GF-D8 (cell line): ENCODE results near the gene RBFOX2.
"Not testable (repeated sequence)": the region's sequence is repeated elsewhere in the genome, so short reads cannot be mapped to it uniquely, and the experiment has no call there.

Experiments used
- DNase-seq: peaks from one replicate; lab custom pipeline; 2025; lab: John Stamatoyannopoulos, UW

Gene RBFOX2

DNA sequence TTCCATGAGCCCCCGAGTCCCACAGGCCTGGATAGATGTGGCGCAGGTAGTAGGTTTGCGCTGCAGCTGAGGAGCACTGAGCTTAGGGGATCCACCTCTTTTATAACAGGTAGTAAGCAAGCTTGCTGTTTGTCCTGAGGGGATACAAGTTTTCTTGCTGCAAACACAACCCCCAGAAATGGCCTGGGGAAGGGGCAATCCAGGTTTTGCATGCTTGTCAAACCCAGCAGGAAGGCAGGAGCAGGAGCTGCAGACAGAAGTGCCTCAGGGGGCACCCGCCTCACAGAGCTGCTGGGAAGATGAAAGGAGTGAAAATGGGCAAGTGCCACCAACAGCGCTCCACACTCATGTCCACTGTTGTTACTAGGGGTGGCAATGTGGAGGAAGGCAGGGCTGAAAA is 292.5 kb downstream of the RBFOX2 start:
- DNase-seq: no peak

DNA sequence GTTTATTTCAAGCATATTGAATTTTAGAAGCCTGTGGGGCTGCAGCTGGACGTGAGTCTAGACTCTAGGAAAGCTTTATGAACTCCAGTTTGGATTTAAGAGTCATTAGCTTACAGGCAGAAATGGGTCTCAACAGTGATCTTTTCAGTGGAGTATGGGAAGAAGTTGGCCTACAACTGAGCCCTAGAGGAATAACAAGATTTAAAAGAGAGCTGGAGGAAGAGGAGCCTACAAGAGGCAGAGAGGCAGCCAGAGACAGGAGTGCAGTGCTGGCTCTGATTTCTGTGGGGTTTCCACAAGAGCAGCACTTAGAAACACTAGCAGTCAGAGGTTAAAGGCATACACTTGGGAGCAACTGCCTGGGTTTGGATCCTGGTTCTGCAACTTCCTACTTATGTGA is 293.1 kb downstream of the RBFOX2 start:
- DNase-seq: no peak

GRCh38 chr22:35734517-35734827 is 294.2 kb downstream of the RBFOX2 start:
- no peak for DNase-seq

- DNase-seq: no peak
These were observed 294.7 kb downstream of the RBFOX2 start for GRCh38 chr22:35733791-35734516.

DNA sequence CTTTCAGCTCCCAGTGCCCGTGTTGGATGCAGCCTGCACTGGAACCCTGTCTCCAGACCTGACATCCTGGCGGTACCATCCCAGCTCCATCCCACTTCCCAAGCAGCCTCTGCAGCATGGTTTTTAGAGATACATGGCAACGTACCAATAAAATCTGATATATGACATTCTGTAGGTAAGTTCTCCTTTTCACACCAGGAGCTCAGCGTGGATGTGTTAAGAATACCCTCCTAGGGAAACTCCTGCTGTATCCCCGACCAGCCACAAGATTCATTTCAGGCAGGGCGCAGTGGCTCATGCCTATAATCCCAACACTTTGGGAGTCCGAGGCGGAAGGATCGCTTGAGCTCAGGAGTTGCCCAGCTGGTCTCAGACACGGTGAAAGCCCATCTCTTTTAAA is 295.6 kb downstream of the RBFOX2 start:
- DNase-seq: no peak

DNA sequence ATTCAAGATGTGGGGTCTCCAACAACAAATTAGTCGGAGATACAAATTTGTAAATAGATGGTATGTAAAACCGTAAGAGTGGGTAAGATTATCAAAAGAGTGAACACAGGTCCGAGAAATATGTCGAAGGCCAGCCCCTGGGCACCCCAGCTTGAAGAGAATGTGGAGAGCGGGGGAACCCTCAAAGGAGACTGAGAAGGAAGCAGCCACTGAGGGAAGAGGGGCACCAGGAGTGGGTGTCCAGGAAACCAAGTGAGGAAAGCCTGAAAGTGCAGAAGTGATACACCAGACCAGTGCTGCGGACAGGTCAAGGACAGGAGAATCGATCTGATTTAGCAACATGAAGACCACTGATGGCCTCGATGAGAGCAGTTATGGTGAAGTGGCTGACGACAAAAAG is 296.5 kb downstream of the RBFOX2 start:
- DNase-seq: no peak

- no peak for DNase-seq
These were observed 297.3 kb downstream of the RBFOX2 start for GRCh38 chr22:35731321-35731720.

DNA sequence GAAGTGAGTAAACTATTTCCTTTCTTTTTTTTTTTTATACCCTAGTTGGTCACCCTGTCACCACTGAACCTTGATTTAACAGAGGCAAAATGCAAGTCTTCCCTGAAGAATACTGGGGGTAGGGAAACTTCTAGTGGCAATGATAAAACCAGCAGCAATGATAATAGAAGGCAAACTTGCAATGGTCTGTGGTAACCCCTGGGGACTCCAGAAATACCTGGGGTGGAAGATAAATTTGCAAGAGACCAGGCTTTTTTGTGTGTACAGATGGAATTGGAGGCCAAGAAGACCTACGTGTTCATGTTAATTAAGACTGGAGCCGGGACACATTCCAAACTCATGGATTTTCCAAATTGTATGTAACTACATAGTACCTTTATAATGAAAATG is 299.3 kb downstream of the RBFOX2 start:
- DNase-seq: no peak

DNA sequence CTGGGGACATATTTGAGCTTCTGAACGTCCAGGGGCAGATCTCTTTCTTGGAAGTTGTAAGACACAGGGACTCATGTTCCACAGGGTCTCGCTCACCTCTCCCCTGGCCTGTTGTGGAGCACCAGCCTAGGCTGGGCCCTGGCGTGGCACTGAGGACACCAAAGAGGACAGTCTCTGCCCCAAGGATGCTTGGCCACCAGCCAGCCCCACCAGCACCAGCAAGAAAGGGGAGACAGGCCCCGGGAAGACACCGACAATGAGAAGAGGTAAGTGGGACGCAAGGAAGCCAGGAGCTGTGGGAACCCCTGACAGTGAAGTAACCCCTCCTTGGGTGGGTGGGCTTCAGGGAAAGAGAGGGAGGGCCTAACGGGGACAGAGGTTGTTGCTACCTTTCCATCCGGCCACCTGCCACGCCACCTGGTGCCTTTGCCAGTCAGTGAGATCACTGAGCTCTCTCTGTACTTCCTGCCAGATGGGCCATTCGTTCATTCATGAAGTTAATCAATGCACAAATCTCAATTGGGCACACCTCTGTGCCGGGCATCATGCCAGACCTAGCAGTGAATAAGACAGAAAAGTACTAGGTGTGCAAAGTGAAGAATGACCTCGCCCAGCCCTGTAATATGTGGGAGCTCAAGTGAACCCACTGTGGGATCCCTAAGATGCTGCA is 299.9 kb downstream of the RBFOX2 start:
- DNase-seq: no peak

DNA sequence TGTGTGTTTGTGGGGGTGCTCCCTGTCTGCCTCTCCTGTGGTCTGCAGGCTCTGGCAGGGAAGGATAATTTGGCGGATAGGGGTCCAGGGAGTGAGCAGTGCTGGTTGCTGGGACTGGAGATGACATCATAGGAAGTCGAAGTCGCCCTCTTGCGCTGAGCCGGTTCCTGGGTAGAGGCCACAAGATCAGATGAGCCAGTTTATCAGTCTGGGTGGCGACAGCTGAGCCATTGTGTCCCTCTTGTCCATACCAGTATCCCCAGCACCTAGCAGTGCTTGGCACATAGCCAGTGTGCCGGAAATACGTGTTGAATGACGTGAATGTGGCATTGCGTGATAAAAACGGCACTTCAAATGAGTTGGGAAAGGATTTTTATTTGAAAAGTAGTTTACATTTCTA is 301.2 kb downstream of the RBFOX2 start:
- DNase-seq: no peak

DNA sequence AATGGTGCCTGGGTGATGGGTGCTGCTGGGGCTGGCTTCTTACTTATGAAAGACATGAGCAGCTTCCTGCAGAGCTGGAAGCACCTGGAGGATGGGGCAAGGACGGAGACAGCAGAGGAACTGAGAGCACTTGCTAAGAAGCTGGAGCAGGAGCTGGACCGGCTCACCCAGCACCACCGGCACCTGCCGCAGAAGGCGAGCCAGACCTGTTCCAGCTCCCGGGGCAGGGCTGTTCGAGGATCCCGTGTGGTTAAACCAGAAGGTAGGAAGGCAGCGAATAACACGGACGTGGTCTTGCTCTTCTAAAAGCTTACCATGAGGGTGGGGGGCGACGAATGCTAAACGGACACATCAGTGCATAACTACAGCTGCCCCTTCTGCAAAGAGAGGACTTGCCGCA is 301.7 kb downstream of the RBFOX2 start:
- no peak for DNase-seq

GRCh38 chr22:35726398-35726797 is 302.2 kb downstream of the RBFOX2 start:
- DNase-seq: no peak

DNA sequence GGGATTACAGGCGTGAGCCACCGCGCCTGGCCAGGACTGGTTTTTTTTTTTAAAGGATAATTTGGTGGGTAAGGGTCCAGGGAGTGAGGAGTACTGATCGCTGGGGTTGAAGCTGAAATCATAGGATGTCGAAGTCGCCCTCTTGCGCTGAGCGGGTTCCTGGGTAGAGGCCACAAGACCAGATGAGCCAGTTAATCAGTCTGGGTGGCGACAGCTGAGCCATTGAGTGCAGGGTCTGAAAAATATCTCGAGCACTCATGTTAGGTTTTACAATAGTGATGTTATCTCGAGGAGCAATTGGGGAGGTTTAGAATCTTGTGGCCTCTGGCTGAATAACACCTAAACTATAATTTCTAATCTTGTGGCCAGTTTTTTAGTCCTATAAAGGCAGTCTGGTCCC is 303.1 kb downstream of the RBFOX2 start:
- no peak for DNase-seq

GRCh38 chr22:35721960-35722359 is 306.7 kb downstream of the RBFOX2 start:
- no peak for DNase-seq

- no peak for DNase-seq
These were observed 309.3 kb downstream of the RBFOX2 start for GRCh38 chr22:35719212-35719875.

- DNase-seq: no peak
These were observed 311.1 kb downstream of the RBFOX2 start, which contains the start of gene APOL5 for GRCh38 chr22:35717572-35717971. TSS of gene APOL5 (plus strand) at chr22:35717872. CDS start at chr22:35717872, 0 bp downstream.

DNA sequence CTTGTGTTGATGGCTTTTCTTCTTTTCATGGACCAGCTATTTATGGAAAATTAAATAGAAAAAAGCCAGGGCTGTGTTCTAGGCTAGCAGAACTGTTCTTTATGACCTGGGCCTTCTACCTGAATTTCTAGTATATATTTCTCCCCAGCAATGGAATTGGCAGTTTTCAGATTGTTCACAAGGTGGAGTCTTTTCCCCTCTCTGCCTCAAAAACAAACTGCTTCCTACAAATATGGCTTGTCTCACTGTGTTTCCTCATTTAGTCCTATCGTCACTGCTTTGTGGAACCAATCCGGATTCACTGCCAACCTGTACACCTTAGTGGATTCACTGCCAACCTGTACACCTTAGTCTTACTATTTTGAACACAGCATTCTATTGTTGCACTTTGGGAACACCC is 316.0 kb downstream of the RBFOX2 start:
- no peak for DNase-seq

DNA sequence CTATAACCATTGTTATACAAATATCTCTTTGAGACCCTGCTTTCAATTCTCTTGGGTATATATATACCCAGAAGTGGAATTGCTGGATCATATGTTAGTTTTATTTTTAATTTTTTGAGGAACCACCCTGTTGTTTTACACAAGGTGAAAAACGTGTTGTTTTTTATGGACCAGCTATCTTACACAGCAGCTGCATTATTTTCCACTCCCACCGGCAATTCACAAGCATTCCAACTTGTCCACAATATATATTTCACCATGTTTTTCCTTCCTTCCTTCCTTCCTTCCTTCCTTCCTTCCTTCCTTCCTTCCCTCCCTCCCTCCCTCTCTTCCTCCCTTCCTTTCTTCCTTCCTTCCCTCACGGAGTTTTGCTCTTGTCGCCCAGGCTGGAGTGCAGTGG is 317.3 kb downstream of the RBFOX2 start:
- DNase-seq: no peak

GRCh38 chr22:35708917-35709316 is 319.7 kb downstream of the RBFOX2 start:
- DNase-seq: no peak

DNA sequence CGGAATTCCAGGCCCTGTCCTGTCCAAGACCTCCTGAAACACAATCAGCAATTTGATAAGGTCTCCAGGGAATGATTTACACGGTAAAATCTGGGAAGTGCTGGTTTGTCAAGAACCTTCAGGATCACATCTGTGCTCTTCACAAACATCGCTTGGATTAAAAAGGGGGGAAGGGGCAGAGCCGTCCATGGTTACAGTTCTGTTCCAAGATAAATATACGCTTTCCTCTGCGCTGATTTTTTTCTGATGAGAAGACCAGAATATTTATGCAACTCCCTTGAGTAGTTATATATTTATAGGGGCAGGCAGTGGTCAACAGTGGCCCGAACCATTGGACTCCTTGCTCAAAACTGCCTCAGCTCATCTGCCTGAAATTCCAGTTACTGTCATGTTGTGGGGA is 320.2 kb downstream of the RBFOX2 start:
- DNase-seq: no peak

GRCh38 chr22:35705141-35705540 is 323.5 kb downstream of the RBFOX2 start:
- DNase-seq: no peak

GRCh38 chr22:35703861-35704584 is 324.6 kb downstream of the RBFOX2 start:
- DNase-seq: no peak

- not testable (repeated sequence) for DNase-seq
These were observed 328.8 kb downstream of the RBFOX2 start for GRCh38 chr22:35699852-35700251.
